HG03095 (cell line): ENCODE measurements around the gene USB1.

Experiments used
- ATAC-seq: cut with Tn5 transposase; IDR thresholded peaks from one replicate; pipeline ENCODE4 v1.9.1; 2021; ENCODE audit warnings: moderate library complexity; ENCODE audit not compliant: unreplicated experiment

USB1 gene

GRCh38 chr16:58046054-58046881 is 45.1 kb downstream of the USB1 start:
- no peak for ATAC-seq

DNA sequence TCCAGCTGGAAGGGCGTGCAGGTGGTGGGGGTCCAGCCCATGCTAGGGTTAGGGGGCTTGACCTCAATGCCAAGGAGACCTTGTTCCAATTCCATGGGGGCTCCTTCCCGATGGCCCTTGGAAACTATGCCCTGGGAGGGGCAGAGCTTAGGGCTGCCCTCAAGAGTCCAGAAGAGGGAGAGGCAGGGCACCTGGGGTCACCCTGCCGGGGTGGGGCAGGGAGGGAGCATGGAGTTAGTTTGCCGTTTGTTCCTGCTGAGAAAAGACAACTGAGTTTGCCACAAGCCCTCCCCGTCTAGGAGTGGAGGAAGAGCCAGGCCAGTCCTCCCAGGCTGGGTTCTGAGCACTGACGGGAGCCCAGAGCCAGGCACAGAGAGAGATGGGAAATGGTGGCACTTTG is 45.7 kb downstream of the USB1 start:
- no peak for ATAC-seq

- ATAC-seq: no peak
Measured at GRCh38 chr16:58047557-58048348, 46.5 kb downstream of the USB1 start.

GRCh38 chr16:58048494-58049231 is 47.5 kb downstream of the USB1 start:
- no peak for ATAC-seq

GRCh38 chr16:58049232-58050185 is 48.3 kb downstream of the USB1 start:
- ATAC-seq: no peak

DNA sequence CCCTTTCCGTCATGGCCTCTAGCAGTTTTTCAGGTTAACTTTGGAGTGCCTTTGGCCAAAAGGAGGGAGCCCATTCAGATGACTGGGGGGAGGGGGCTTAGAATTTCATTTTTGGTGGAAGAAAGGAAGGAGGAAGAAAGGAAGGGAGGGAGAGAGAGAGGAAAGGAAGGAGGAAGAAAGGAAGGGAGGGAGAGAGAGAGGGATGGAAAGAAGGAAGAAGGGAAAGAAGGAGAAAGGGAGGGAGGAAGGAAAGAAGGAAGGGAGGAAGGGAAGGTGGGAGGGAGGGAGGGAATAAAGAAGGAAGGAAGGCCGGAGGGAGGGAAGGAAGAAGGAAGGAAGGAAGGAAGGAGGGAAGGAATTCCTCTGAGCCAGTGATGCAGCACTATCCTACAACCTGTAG is 50.1 kb downstream of the USB1 start:
- no peak for ATAC-seq

- no peak for ATAC-seq
Measured at GRCh38 chr16:58051821-58052603, 50.8 kb downstream of the USB1 start.

- no peak for ATAC-seq
Measured at GRCh38 chr16:58053682-58054005, 52.4 kb downstream of the USB1 start.

GRCh38 chr16:58054289-58054688 is 53.1 kb downstream of the USB1 start:
- no peak for ATAC-seq

GRCh38 chr16:58056580-58056979 is 55.4 kb downstream of the USB1 start:
- no peak for ATAC-seq

DNA sequence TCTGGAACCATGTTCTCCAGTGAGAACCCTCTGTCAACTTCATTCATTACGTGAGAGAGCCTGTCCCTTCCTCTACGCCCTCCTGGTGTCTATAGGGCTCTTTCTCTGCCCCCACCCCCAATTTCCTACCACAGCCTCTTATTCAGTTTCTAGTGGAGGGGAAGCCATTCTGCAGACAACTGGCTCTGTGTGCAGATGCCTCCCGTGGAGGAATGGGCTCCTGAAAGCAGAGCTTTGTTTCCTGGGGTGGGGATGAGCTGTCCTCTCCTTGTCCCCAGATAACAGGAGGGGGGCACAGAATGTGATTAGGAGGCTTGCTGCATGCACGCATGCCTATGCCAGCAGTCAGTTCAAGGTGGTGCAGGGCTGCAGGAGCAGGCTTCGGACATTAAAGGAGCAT is 55.9 kb downstream of the USB1 start:
- ATAC-seq: no peak

DNA sequence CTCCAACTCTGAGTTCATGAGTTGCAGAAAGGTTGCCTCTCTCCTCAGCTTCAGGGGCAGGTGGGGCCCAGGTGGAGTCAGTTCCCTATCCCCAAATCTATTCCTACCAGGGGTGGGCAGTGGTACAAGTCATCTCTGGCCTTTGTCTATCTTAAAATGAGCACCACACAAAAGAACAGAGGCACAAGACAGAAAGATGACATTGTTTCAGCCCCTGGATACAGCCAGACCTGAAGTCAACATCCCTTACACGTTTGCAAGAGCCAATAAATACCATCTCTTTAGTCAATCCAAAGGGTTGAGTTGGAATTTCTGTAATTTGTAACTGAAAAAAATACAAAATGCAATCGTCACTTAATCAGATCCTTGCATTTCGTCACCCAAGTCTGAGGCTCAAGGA is 56.6 kb downstream of the USB1 start:
- ATAC-seq: no peak

- no peak for ATAC-seq
Measured at GRCh38 chr16:58062821-58063220, 61.6 kb downstream of the USB1 start.

DNA sequence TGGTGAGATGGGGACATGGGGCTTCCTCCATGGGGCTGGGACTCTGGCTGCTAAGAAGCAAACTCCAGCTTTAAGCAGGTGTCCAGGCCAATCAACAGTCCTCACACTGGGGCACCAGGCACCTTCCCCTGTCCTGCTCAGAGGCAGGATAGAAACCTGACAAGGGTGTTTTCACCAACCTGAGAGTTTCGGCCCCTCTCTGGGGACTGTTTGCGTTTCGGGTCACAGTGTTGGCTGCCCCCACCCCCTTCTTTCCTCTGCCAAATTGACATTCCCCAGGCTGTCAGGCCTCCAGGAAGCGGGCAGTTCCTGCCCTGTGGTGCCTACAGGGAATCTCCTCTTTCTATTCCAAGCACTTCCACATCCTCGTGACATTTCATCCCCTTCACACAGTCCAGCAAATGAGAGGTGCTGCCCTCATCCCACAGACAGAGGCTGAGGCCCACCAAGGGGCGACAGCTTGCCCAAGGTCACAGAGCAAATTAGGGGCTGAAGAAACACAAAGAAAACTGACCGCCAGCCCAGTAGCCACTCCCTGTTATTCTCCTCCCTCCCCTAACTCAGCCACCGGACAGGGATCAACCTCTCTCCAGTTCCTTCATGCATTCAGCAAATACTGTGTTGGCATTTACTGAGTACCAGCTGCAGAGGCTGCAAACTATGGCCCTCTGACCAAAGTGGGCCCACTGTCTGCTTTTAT is 62.3 kb downstream of the USB1 start:
- ATAC-seq: no peak

DNA sequence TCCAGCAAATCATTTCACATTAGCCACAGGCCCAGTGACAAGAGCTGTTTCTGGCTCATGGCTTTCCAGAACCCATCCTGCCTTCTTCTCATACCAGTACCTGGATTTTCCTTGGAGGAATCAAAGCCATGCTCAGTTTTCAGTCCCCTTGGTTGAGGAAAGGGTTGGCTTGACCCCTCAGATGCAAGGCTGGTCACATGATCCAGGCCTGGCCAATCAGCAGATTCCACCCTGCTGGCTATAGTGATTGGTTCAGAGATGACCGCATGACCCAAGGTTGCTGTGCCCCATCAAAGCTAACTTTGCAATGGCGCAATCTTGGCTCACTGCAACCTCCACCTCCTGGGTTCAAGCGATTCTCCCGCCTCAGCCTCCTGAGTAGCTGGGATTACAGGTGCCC is 69.4 kb downstream of the USB1 start:
- no peak for ATAC-seq
